Colon (tissue), 2 donors: ENCODE results near the gene CAPS2.

Source experiments
- FAIRE-seq: peaks from 2 replicates; lab custom pipeline; 2012; peaks lifted over from hg19 to GRCh38; lab: Jason Lieb, UNC
- donor health status: control.
- donor health status: control.

The CAPS2 gene

GRCh38 chr12:75305412-75306332 lies 24.5 kb downstream of the CAPS2 start:
- no peak for FAIRE-seq

- FAIRE-seq: no peak
Observed at GRCh38 chr12:75302781-75303180, 27.3 kb downstream of the CAPS2 start.

- FAIRE-seq: no peak
Observed at GRCh38 chr12:75302225-75302624, 27.9 kb downstream of the CAPS2 start.

- FAIRE-seq: no peak
Observed at GRCh38 chr12:75294797-75295196, 35.3 kb downstream of the CAPS2 start.

- FAIRE-seq: no peak
Observed at GRCh38 chr12:75294336-75294735, 35.8 kb downstream of the CAPS2 start.

- FAIRE-seq: peak; percentile 47
Observed at GRCh38 chr12:75291014-75291413, 39.1 kb downstream of the CAPS2 start.

GRCh38 chr12:75289753-75290152 lies 40.4 kb downstream of the CAPS2 start:
- no peak for FAIRE-seq

- FAIRE-seq: no peak
Observed at GRCh38 chr12:75288860-75289259, 41.3 kb downstream of the CAPS2 start.

- no peak for FAIRE-seq
Observed at GRCh38 chr12:75275702-75276101, 54.4 kb downstream of the CAPS2 start.

GRCh38 chr12:75271576-75271975 lies 58.5 kb downstream of the CAPS2 start:
- FAIRE-seq: no peak

- FAIRE-seq: no peak
Observed at GRCh38 chr12:75270157-75270556, 60.0 kb downstream of the CAPS2 start.

- FAIRE-seq: no peak
Observed at GRCh38 chr12:75269209-75269608, 60.9 kb downstream of the CAPS2 start.

GRCh38 chr12:75260316-75260715 lies 69.8 kb downstream of the CAPS2 start:
- no peak for FAIRE-seq

GRCh38 chr12:75259143-75259542 lies 71.0 kb downstream of the CAPS2 start:
- no peak for FAIRE-seq

GRCh38 chr12:75257510-75257909 lies 72.6 kb downstream of the CAPS2 start:
- FAIRE-seq: no peak

- FAIRE-seq: no peak
Observed at GRCh38 chr12:75245108-75245507, 85.0 kb downstream of the CAPS2 start.

- FAIRE-seq: no peak
Observed at GRCh38 chr12:75239987-75240386, 90.1 kb downstream of the CAPS2 start.

GRCh38 chr12:75236206-75236605 lies 93.9 kb downstream of the CAPS2 start:
- no peak for FAIRE-seq

GRCh38 chr12:75227132-75227531 lies 103.0 kb downstream of the CAPS2 start:
- no peak for FAIRE-seq
